SJCRH30 (cell line): ENCODE measurements around the gene CDC73. TPM values are rescaled to one million over a fixed set of nuclear protein-coding genes. Genes with fewer than 3 reads are reported as not detected.

Experiments used
- DNase-seq, 2 experiments: peaks; one replicate each; pipeline ENCODE4 v3.0.0-alpha.2; 2015 to 2020
- H3K27ac ChIP-seq: fragments of 250-450 bp; sonication (Bioruptor Pico); 2 replicates; pipeline ENCODE4 v1.5.1; 2020; ENCODE audit warnings: mild to moderate bottlenecking, moderate library complexity
- H3K27me3 ChIP-seq: fragments of 250-450 bp; sonication (Bioruptor Pico); 2 replicates; pipeline ENCODE4 v1.5.1; 2020; ENCODE audit warnings: mild to moderate bottlenecking, moderate library complexity
- H3K36me3 ChIP-seq: fragments of 250-450 bp; sonication (Bioruptor Pico); 2 replicates; pipeline ENCODE4 v1.5.1; 2020; ENCODE audit warnings: mild to moderate bottlenecking, moderate library complexity
- H3K4me1 ChIP-seq: fragments of 250-450 bp; sonication (Bioruptor Pico); 2 replicates; pipeline ENCODE4 v1.5.1; 2020; ENCODE audit warnings: mild to moderate bottlenecking, moderate library complexity
- H3K4me3 ChIP-seq: fragments of 250-450 bp; sonication (Bioruptor Pico); 2 replicates; pipeline ENCODE4 v1.5.1; 2020; ENCODE audit warnings: mild to moderate bottlenecking, moderate library complexity
- H3K9me3 ChIP-seq: fragments of 250-450 bp; sonication (Bioruptor Pico); replicated peaks from 2 replicates; pipeline ENCODE4 v1.5.1; 2020; ENCODE audit warnings: mild to moderate bottlenecking, moderate library complexity
- total RNA-seq: library from RNA; depleted of rRNA; stranded (reverse); fragments of >200 nt; shearing (Covaris generic); gene quantifications from 2 replicates; pipeline ENCODE4 v1.2.3, GENCODE V29; 2014; rRNA removed

Gene CDC73
- total RNA-seq, 1 experiment from 2014 or later = 15.8 TPM

DNA sequence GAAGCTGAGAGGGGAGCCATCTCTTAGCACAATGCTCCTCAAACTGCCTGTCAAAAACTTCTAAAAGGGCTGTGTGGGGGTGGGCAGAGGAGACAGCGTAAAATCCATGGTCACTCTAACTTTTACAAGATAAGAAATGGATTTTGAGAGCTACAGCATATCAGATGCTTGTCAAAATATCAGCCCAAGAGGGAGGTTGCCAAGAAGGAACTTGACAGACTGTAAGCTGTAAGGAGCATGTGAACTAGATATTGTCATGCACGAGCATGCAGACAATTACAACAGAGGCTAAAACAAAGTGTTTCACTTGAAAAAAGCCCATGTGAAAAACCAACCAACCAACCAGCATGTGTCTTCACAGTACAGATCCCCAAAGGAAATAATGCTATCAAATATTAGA, 171.9 kb downstream of the CDC73 start:
- no peak for DNase-seq
- H3K9me3 ChIP-seq = no peaks in the 10 kb centered on the region

DNA sequence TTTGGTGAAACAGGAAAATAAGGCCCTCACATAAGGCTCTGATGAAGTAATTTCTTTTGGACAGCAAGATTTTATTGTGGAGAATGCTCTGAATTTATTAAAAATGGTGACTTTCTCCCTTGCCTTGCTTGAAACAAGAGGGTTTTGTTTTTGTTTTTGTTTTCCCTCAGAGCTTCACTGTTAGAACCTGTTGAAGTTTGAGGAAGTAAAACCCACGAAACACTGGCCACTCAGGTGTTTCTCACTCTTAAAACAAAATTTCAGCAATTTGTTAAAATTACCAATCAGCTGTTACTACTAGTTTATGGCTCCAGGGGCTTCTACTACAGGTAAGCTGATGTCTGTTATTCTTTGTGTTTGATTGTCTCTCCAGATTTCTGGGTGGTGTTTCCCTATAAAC, 177.2 kb downstream of the CDC73 start:
- Histone ChIP-seq H3K36me3 (no peaks in the 10 kb centered on the region), H3K27ac (no peak overlapping the region), H3K9me3 (no peaks in the 10 kb centered on the region), H3K4me1 (no peaks in the 10 kb centered on the region), H3K4me3 (no peak overlapping the region), H3K27me3 (no peaks in the 10 kb centered on the region)
- no peak for DNase-seq

More for the DNA sequence above, 171.9 kb downstream of the CDC73 start:
- no peak overlapping the region for H3K27ac ChIP-seq
- no peaks in the 10 kb centered on the region for H3K36me3 ChIP-seq
- no peak overlapping the region for H3K4me3 ChIP-seq
- H3K4me1 ChIP-seq = no peaks in the 10 kb centered on the region
- no peaks in the 10 kb centered on the region for H3K27me3 ChIP-seq

GRCh38 chr1:193301746-193302145, 179.9 kb downstream of the CDC73 start:
- H3K36me3 ChIP-seq = no peaks in the 10 kb centered on the region
- H3K9me3 ChIP-seq = no peaks in the 10 kb centered on the region
- no peaks in the 10 kb centered on the region for H3K4me1 ChIP-seq
- no peak for DNase-seq
- H3K4me3 ChIP-seq = no peak overlapping the region
- no peaks in the 10 kb centered on the region for H3K27me3 ChIP-seq
- no peak overlapping the region for H3K27ac ChIP-seq

- DNase-seq = no peak
- H3K27ac ChIP-seq = no peak overlapping the region
- no peaks in the 10 kb centered on the region for H3K9me3 ChIP-seq
- no peaks in the 10 kb centered on the region for H3K36me3 ChIP-seq
- no peaks in the 10 kb centered on the region for H3K4me1 ChIP-seq
- no peaks in the 10 kb centered on the region for H3K27me3 ChIP-seq
- no peak overlapping the region for H3K4me3 ChIP-seq
Observed at GRCh38 chr1:193303849-193304248, 182.0 kb downstream of the CDC73 start.

Other genes with a start within 250 kb of the CDC73 start
- 36.1 and 42.2 TPM in 2 replicates for gene UCHL5, start 62.7 kb upstream of the CDC73 start, total RNA-seq
- gene RO60, start 62.4 kb upstream of the CDC73 start, total RNA-seq = 80.9 and 91.9 TPM in 2 replicates
- 25.8 and 29.2 TPM in 2 replicates for gene GLRX2, start 16.6 kb upstream of the CDC73 start, total RNA-seq
- 0.81 and 1.5 TPM in 2 replicates for gene B3GALT2, start 64.6 kb downstream of the CDC73 start, total RNA-seq